ENCODE measurements around the gene WDR31.

GRCh38 chr9:113275157-113276131 is 64.6 kb downstream of the WDR31 start, which contains the start of the genes CDC26 and PRPF4:
- TF ChIP-seq CTCF (IDR thresholded peaks at IDR 0.05; ENCODE audit: insufficient read depth, low read depth, low read length) (no peak), EZH2 (IDR thresholded peaks at IDR 0.05; ENCODE audit: insufficient read depth, low read length) (no peak)

Data from astrocyte (in vitro differentiated cells and primary cell).